Glutamatergic neuron (in vitro differentiated cells): ENCODE measurements around the gene PPP1R12A. TPM values are rescaled to one million over a fixed set of nuclear protein-coding genes. Genes with fewer than 3 reads are reported as not detected.

ENCODE experiments used
- DNase-seq: peaks from one replicate; pipeline ENCODE4 v3.0.0; 2022
- H3K27ac Mint-ChIP-seq: one replicate; pipeline ENCODE4 v1.8.0; 2020; ENCODE audit warnings: mild to moderate bottlenecking, mixed read lengths, inconsistent platforms; ENCODE audit not compliant: unreplicated experiment
- H3K27me3 Mint-ChIP-seq: one replicate; pipeline ENCODE4 v1.8.0; 2020; ENCODE audit warnings: mild to moderate bottlenecking, moderate library complexity, mixed read lengths, inconsistent platforms; ENCODE audit not compliant: unreplicated experiment
- H3K36me3 Mint-ChIP-seq: one replicate; pipeline ENCODE4 v1.8.0; 2020; ENCODE audit warnings: mild to moderate bottlenecking, mixed read lengths, inconsistent platforms; ENCODE audit not compliant: unreplicated experiment
- H3K4me1 Mint-ChIP-seq: one replicate; pipeline ENCODE4 v1.8.0; 2020; ENCODE audit warnings: mild to moderate bottlenecking, low read depth, mixed read lengths, inconsistent platforms; ENCODE audit not compliant: unreplicated experiment
- H3K4me3 Mint-ChIP-seq: one replicate; pipeline ENCODE4 v1.8.0; 2020; ENCODE audit warnings: mild to moderate bottlenecking, mixed read lengths, inconsistent platforms; ENCODE audit not compliant: unreplicated experiment
- H3K9me3 Mint-ChIP-seq: one replicate; pipeline ENCODE4 v1.8.0; 2020; ENCODE audit warnings: mild to moderate bottlenecking, moderate library complexity, mixed read lengths, inconsistent platforms; ENCODE audit not compliant: unreplicated experiment
- CTCF ChIP-seq: fragments of 200-600 bp; sonication (generic); IDR thresholded peaks from one replicate; pipeline ENCODE4 v1.5.0; 2021; ENCODE audit not compliant: partially characterized antibody, unreplicated experiment
- total RNA-seq: library from RNA; stranded (reverse); fragmentation: NEBNext Ultra II Directional; extraction: Animal tissue kit (Norgen Biotek cat#: 25700); gene quantifications from one replicate; pipeline ENCODE4 v1.2.1, GENCODE V29; 2021; ENCODE audit not compliant: unreplicated experiment

The PPP1R12A gene
- total RNA-seq, 1 donor from 2014 or later, result 56.8 TPM

GRCh38 chr12:79841878-79842265, 93.0 kb downstream of the PPP1R12A start:
- Mint-ChIP-seq H3K9me3 (peaks cover 10% of the 10 kb centered on the region), H3K27ac (no peak overlapping the region), H3K4me3 (no peak overlapping the region), H3K36me3 (peaks cover 22% of the 10 kb centered on the region), H3K4me1 (no peaks in the 10 kb centered on the region), H3K27me3 (no peaks in the 10 kb centered on the region)
- no peak for DNase-seq
- no peak for TF ChIP-seq CTCF

GRCh38 chr12:79841248-79841877, 93.5 kb downstream of the PPP1R12A start:
- H3K9me3 Mint-ChIP-seq, result peaks cover 10% of the 10 kb centered on the region
- no peak overlapping the region for H3K27ac Mint-ChIP-seq
- no peak for DNase-seq
- no peak overlapping the region for H3K4me3 Mint-ChIP-seq
- peaks cover 22% of the 10 kb centered on the region for H3K36me3 Mint-ChIP-seq
- no peaks in the 10 kb centered on the region for H3K27me3 Mint-ChIP-seq
- no peak for TF ChIP-seq CTCF
- H3K4me1 Mint-ChIP-seq, result no peaks in the 10 kb centered on the region

- TF ChIP-seq CTCF, result no peak
- no peaks in the 10 kb centered on the region for H3K27me3 Mint-ChIP-seq
- H3K27ac Mint-ChIP-seq, result no peak overlapping the region
- H3K9me3 Mint-ChIP-seq, result peaks cover 7% of the 10 kb centered on the region
- peaks cover 22% of the 10 kb centered on the region for H3K36me3 Mint-ChIP-seq
- no peak for DNase-seq
- H3K4me3 Mint-ChIP-seq, result no peak overlapping the region
- no peaks in the 10 kb centered on the region for H3K4me1 Mint-ChIP-seq
These were observed 96.5 kb downstream of the PPP1R12A start for GRCh38 chr12:79838359-79838758.

- no peak for DNase-seq
- no peak overlapping the region for H3K4me3 Mint-ChIP-seq
- H3K9me3 Mint-ChIP-seq, result peaks cover 7% of the 10 kb centered on the region
- TF ChIP-seq CTCF, result no peak
- no peaks in the 10 kb centered on the region for H3K27me3 Mint-ChIP-seq
- H3K27ac Mint-ChIP-seq, result no peak overlapping the region
- peaks cover 22% of the 10 kb centered on the region for H3K36me3 Mint-ChIP-seq
- H3K4me1 Mint-ChIP-seq, result no peaks in the 10 kb centered on the region
These were observed 97.3 kb downstream of the PPP1R12A start for GRCh38 chr12:79837575-79837974.

GRCh38 chr12:79835377-79835843, 99.5 kb downstream of the PPP1R12A start:
- no peak for DNase-seq
- Mint-ChIP-seq H3K4me3 (no peak overlapping the region), H3K9me3 (peaks cover 4% of the 10 kb centered on the region), H3K27me3 (no peaks in the 10 kb centered on the region), H3K36me3 (peaks cover 20% of the 10 kb centered on the region), H3K4me1 (no peaks in the 10 kb centered on the region), H3K27ac (no peak overlapping the region)
- TF ChIP-seq CTCF, result no peak
